GM19023 (cell line): ENCODE results near the gene TRPV3.
"Not testable (repeated sequence)": the region's sequence is repeated elsewhere in the genome, so short reads cannot be mapped to it uniquely, and the experiment has no call there.

ENCODE experiments used
- ATAC-seq: cut with Tn5 transposase; IDR thresholded peaks from one replicate; pipeline ENCODE4 v1.9.1; 2021; ENCODE audit warnings: mild to moderate bottlenecking, moderate library complexity; ENCODE audit not compliant: unreplicated experiment

Gene TRPV3

GRCh38 chr17:3527468-3527867 lies 30.1 kb downstream of the TRPV3 start:
- no peak for ATAC-seq

- ATAC-seq, result no peak
These were observed 30.6 kb downstream of the TRPV3 start for GRCh38 chr17:3526971-3527370.

- ATAC-seq, result no peak
These were observed 31.1 kb downstream of the TRPV3 start for GRCh38 chr17:3526491-3526890.

GRCh38 chr17:3524024-3524423 lies 33.6 kb downstream of the TRPV3 start:
- no peak for ATAC-seq

- ATAC-seq, result not testable (repeated sequence)
These were observed 38.1 kb downstream of the TRPV3 start for GRCh38 chr17:3519472-3519871.

- no peak for ATAC-seq
These were observed 42.7 kb downstream of the TRPV3 start for GRCh38 chr17:3514873-3515272.

- ATAC-seq, result not testable (repeated sequence)
These were observed 43.4 kb downstream of the TRPV3 start for GRCh38 chr17:3514167-3514566.

GRCh38 chr17:3513305-3514035 lies 44.1 kb downstream of the TRPV3 start:
- no peak for ATAC-seq

GRCh38 chr17:3512505-3513171 lies 45.0 kb downstream of the TRPV3 start:
- ATAC-seq, result no peak

GRCh38 chr17:3511852-3512504 lies 45.6 kb downstream of the TRPV3 start:
- ATAC-seq, result no peak

GRCh38 chr17:3510090-3510489 lies 47.5 kb downstream of the TRPV3 start:
- ATAC-seq, result no peak

- ATAC-seq, result no peak
These were observed 49.7 kb downstream of the TRPV3 start for GRCh38 chr17:3507869-3508268.

- no peak for ATAC-seq
These were observed 50.5 kb downstream of the TRPV3 start for GRCh38 chr17:3507071-3507470.

- no peak for ATAC-seq
These were observed 51.6 kb downstream of the TRPV3 start for GRCh38 chr17:3506054-3506453.

- no peak for ATAC-seq
These were observed 52.6 kb downstream of the TRPV3 start for GRCh38 chr17:3505008-3505407.

- no peak for ATAC-seq
These were observed 54.3 kb downstream of the TRPV3 start for GRCh38 chr17:3503285-3503684.

- ATAC-seq, result no peak
These were observed 55.1 kb downstream of the TRPV3 start for GRCh38 chr17:3502466-3502865.

GRCh38 chr17:3501344-3501743 lies 56.3 kb downstream of the TRPV3 start:
- ATAC-seq, result no peak

GRCh38 chr17:3497101-3497500 lies 60.5 kb downstream of the TRPV3 start:
- no peak for ATAC-seq

GRCh38 chr17:3485481-3486068 lies 72.0 kb downstream of the TRPV3 start:
- ATAC-seq, result no peak

- ATAC-seq, result no peak
These were observed 74.8 kb downstream of the TRPV3 start for GRCh38 chr17:3482852-3483251.

- ATAC-seq, result no peak
These were observed 77.6 kb downstream of the TRPV3 start for GRCh38 chr17:3479988-3480387.
